GM18520 (cell line): ENCODE measurements around the gene ANTXRL.
"Not testable (repeated sequence)": the region's sequence is repeated elsewhere in the genome, so short reads cannot be mapped to it uniquely, and the experiment has no call there.

Experiments used
- ATAC-seq: cut with Tn5 transposase; IDR thresholded peaks from one replicate; pipeline ENCODE4 v1.9.1; 2021; ENCODE audit not compliant: unreplicated experiment

The ANTXRL gene

DNA sequence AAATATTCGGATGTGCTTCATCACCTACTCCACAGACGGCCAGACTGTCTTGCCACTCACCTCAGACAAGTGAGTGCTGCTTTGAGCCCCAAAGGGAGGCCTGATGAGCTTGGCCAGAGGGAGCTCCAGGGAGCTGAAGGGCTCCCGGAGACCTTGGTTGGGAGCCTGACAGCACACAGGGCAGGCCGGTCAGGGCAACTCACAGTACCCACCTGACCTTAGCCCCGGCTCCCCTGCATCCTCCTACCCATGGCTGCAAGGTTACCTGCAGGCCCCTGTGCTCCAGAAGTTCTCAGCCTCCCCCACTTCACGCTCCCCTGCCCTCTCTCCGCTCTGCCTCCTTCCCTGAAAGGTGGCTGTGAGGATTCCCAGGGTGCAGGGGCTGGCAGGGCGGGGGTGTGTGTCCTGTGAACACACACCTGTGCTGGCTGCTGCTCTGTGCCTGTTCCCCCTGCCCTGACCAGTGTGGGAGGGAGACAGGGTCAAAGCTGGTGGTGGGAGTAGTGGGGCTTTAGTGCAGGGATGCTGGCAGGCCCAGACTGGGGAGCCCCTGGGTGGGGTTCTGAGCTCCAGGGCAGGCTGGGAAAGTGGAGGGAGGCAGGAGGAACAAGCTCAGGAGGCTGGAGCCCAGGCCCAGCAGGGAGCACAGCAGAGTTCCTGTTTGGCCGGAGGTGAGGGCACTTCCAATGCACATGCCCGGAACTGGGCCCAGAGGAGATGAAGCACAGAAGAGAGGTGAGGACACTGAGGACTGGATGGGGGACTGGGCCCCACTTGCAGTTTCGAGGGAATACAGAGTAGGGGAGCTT lies 7.2 kb downstream of the ANTXRL start:
- ATAC-seq = no peak

DNA sequence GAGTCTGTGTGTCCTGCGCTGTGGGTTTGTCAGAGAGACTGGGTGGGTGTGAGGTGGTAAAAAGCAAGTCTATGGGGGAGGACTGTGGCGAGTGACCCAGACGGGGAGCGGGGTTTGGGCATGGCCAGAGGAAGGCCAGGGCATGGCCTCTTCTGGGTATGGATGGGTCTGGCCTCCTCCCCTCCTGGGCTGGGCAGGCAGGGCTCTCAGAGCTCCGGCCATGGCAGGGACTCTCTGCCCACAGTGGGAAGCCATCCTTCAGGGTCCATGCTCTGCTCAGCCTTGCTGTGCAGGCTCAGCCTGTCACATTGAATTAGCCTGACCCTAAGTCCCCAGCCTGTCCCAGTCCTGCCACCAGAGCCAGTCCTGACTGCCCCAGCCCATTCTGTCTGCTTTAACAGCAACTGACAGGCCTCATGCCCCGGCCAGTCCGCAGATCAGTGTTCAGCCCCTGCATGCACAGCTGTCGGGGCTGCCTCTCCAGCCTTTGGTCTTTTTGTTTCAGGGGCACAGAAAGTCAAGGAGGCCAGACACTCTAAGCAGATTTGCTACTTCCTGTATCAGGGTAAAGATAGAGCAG lies 7.9 kb downstream of the ANTXRL start:
- ATAC-seq = no peak

DNA sequence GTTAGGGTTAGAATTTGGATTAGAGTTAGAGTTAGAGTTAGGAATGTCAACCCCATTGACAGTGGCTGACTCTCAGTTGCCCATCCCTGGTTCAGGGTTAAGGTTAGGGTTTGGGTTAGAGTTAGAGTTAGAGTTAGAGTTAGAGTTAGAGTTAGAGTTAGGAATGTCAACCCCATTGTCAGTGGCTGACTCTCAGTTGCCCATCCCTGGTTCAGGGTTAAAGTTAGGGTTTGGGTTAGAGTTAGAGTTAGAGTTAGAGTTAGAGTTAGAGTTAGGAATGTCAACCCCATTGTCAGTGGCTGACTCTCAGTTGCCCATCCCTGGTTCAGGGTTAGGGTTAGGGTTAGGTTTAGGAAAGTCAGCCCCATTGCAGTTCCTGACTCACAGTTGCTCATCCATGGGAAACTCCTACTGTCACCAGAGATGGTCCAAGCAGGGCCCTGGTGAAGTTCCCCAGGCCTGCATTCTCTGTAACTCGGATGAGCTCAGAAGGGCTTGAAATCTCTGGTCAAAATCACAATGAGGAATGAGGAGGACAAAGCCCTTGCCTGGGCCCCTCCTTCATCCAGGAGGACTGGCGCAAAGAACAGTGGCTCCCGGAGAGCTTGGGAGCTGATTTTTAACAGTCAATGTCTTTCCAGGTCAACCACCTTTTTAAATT lies 8.7 kb downstream of the ANTXRL start:
- ATAC-seq = not testable (repeated sequence)

DNA sequence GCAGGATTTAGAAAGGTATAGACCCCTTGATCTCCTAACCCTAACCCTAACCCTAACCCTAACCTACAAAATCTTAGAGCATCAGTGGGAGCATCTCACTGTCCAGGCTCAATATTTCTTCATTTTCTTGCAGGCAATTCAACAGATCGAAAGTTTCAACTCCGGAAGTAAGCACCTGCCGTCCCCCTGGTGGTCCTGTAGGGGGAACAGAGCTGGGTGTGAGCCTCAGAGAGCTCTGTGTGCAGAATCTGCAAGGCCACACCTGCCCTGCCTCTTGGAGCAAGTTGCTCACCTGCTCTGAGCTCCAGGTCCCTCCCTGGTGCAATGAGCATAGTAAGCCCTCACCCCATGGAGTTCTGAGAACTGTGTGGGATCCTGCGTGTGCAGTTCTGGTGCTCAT lies 9.3 kb downstream of the ANTXRL start:
- ATAC-seq = not testable (repeated sequence)

DNA sequence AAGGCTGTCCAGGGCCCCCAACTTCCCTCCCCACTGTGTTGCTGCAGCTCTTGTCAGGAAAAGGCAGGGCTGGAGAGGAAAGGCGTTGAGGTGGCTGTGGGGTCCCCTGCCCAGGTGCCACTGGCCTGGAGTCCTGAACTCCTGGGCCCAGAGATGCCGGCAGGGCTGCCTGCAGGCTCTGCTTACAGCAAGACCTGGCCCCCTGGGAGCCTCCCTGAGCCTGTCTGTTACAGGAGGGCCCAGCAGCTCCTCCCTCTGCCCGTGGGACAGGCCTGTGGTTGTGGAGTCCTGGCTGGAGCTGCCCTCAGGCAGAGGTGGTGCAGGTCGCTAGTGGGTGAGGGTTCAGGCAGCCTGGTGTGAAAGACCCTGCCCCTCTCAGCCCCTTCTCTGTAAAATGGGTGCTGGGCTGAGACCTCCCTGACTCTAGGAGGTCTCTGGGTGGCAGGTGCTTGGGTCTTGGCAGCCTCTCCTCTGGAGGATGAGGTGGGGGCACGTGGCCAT lies 9.9 kb downstream of the ANTXRL start:
- no peak for ATAC-seq

DNA sequence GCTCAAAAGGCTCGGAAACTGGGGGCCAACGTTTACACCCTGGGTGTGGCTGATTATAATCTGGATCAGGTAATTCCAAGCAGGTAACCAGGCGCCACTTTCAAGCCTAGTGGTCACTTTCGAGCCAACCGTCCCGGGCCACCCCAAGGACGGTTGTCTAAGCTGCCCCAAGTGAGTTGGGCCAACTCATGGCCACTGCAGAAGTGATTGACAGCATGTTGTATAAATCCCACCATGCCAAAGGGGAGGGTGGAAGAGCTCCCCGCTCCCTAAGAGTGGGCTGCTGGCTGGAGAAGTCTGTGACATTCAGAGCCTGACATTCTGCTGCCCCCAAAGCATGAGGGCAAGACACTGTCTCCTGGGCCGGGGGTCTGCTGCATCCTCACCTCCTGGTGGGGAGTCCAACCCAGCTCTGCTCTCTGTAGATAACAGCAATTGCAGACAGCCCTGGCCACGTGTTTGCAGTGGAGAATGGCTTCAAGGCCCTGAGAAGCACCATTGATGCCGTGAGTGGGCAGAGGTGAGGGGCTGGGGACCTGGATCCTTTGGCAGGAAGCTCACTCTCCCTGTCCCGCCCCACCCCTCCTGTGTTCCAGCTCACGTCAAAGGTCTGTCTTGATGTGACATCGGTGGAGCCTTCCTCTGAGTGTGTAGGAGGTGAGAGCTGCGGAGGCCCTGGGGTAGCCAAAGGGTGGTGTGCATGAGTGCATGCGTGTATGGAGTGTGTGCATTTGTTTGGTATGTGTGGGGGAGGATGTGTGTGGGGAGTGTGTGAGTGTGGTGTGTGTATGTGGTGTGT lies 10.8 kb downstream of the ANTXRL start:
- no peak for ATAC-seq

DNA sequence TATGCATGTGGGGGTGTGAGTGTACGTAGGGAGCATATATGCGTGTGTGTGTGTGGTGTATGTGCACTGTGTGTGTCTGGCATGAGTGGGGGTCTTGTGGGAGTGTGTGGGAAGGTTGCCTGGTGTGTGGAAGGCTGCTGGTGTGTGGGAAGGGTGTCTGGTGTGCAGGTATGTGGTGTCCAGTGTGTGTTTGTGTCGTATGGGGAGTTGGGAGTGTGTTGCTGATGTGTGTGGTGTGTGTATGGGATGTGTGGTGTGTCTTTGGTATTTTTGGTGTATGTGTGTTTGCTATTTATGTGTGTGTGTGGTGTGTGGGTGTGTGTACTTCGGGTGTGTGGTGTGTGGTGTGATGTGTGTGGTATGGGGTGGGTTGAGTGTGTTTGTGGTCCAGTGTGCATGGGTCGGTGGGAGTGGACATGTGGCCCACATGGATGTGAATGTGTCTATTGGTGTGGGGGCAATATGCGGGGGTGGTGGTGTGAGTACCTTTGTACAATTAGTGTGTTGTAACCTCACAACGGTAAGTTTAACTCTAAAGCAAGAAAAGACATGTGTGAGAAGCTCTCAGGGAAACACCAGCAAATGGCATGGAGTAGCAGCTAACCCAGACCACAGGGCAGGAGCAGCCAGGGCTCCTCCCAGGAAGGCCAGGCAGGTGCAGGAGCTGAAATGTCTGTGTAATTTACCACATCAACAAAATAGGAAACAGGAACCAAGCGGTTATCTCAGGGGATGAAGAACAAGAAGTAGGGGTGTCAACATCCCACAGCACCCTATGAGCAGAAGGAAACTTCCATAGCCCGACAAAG lies 11.9 kb downstream of the ANTXRL start:
- no peak for ATAC-seq

DNA sequence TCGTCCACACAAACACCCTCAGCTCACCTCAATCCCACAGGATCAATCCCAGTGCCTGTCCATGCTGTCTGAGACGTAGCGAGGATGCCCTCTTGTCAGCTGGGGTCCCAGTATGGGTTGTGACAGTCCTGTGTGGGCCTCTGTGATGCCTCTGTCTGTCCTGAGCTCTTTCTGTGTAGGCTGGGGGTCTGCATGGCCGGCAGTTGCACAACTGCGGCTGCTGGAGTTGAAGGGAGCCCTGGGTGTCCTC lies 12.4 kb downstream of the ANTXRL start:
- no peak for ATAC-seq

DNA sequence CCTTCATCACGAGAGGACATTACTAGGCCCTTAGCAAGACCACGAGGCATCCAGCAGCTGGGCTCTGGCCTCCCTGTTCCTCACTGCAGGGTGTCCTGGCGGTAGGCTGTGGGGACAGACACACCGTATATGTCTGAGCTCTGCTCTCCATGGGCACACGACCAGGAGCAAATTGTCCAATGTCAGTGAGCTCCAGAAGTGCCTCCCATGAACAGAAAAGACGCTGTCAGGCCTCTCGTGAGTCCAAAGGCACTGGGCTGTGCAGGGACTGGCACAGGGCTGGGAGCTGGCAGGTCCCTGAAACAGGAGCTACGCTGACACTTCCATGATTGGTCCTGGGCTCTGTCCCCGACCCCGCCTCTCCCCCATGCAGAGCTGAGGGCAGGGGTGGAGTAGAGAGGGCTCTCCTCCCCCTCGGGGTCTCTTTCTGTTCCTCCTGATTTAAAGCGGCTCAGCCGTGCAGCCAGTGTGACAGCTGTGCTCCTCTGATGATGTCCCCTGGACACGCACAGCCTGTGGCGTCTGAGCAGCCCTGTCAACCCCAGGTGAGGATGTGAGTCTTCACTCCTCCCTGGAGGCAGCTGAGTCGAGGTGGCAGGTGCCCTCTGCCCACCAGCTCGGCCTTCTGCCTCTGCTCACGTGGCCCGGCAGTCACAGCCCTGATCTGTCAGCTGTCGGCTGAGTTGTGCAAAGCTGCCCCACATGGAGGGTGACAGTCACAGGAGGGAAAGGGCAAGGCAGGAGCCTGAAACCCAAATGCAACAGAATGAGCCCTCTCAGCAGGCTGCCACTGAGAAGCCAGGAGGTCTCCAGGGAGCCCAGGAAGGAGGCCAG lies 13.0 kb downstream of the ANTXRL start:
- no peak for ATAC-seq

DNA sequence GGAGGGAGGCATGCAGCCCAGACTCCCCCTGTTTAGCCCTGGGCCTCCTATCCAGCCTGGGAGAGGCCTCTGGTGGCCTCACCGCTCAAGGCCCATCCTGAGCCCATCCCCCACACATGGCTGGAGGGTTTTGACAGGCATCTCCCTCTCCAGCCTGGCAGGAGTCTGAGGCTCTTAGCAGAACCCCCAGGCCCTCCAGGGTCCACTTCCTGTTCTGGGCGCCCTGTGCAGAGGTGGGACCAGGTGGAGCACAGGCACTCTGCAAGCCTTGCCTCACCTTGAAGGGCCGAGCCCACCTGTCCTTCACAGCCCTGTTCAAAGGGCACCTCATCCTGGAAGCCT lies 13.5 kb downstream of the ANTXRL start:
- not testable (repeated sequence) for ATAC-seq

DNA sequence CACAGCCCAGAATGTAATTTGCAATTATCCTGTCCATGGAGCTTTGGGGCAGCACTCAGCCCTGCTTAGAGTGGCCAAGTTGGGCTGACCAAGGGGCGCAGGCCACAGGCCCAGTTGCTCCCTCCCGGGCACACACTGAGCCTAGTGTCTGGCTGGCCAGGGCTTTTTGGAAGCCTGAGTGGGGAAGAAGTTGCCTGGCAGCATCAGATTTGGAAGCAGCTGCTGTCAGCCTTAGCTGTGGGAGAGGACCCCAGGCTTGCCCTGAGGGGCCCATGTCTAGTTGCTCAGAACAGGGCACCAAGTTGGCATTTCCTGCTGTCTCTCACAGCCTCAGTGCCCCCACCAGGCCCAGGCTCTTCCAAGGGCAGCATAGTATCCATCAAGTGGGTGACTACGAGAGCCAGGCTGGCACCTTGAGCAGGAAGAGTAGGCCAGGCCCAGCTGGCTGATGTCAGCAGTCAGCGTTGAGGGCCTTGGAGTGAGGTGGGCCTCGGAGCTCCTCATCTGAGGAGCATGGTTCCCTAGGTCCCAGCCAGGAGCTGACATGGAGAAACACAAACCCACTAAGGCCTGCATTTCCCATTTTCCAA lies 14.4 kb downstream of the ANTXRL start:
- ATAC-seq = no peak

DNA sequence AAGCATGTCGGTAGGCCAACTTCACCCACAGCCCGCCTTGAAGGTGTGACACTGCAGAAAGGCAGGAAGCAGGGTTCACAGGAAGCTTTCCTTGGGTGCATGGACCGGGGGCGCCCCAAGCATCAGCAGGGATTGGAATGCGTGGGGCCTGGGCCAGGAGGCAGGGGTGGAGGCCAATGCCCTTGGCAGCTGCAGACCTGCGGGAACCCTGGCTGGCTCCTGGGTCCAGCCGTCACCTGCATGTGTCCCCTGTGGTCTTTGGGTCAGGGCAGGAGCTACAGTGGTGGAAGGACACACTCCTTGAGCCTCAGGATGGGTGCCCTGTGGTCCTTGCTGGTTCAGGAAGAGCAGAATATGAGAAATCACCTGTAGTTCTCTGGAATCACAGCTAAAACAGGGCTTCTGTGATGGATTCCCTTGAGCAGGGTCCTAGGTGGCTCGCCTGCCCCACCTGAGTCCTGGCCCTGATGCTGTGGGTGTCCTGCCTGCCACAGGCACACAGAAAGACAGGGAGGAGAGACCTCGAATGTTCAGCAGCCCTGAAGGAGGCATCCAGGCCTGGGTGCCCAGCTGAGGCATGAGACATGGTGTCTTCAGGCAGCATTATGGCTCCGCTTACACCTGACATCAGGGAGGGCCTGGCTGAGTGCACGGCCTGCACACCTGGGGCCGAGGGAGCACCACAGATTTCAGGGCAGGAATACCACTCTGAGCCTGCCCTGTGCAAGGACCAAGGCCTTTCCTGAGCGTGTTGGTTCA lies 15.1 kb downstream of the ANTXRL start:
- ATAC-seq = no peak

DNA sequence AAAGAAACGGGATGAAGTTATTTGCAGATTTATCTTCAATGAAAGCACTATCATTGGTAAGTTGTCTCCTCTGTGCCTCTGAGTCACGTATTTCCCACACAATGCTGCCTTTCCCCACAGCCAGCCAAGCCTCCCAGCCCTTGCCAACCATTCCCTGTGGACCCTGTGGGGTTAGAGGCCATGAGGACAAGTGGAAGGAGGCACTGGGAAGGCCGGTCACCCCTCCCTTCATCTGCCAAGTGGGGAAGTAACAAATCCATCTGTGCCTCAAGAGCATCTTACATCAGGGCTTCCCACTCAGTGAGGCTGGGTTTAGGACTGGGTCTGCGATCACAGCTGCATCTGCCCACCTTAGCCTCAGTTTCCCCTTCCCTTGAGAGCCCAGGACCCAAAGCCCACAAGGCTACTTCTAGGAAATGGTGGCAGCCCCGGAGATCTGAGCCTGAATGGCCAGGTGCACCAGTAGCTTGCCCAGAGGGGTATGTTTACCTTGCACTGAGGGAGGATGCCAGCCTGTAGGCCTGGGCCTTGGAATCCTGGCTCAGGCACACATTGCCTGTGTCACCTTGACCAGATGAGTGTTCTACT lies 16.1 kb downstream of the ANTXRL start:
- ATAC-seq = not testable (repeated sequence)

DNA sequence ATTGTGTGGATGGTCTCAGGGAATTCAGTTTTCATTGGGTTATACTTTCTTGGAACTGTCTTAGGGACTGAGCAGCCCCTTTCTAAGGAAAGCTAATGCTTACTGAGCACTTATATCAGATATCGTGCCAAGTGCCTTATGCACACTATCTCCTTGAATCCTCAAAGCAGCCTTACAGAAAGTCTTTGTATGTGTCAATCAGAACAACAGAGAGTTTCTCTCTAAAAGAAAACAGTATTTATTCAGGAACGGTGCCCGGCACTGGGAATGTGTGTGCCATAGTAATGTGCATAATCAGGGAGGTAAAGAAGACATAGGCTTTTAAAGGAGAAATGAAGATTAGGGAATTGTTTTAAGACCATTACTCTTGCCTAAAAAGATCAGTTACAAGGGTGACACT lies 17.3 kb downstream of the ANTXRL start:
- ATAC-seq = no peak

DNA sequence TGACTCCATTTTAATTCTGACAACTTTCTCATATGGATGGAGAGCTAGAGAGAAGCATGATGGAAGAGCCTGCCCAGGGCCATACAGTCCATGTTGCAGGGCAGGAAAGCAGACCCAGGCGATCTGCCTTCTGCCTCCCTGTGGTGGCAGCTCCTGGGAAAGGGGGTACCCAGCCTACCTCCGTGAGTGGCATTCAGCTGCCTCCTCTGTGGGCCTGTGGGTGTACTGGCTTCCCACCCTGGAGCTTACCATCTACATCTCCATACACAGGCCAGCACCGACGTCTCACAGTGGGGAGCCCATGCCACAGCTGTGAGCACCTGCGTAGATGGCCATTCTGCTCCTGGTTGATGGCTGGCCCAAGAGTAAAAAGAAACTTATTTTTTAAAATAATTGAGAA lies 17.9 kb downstream of the ANTXRL start:
- not testable (repeated sequence) for ATAC-seq

DNA sequence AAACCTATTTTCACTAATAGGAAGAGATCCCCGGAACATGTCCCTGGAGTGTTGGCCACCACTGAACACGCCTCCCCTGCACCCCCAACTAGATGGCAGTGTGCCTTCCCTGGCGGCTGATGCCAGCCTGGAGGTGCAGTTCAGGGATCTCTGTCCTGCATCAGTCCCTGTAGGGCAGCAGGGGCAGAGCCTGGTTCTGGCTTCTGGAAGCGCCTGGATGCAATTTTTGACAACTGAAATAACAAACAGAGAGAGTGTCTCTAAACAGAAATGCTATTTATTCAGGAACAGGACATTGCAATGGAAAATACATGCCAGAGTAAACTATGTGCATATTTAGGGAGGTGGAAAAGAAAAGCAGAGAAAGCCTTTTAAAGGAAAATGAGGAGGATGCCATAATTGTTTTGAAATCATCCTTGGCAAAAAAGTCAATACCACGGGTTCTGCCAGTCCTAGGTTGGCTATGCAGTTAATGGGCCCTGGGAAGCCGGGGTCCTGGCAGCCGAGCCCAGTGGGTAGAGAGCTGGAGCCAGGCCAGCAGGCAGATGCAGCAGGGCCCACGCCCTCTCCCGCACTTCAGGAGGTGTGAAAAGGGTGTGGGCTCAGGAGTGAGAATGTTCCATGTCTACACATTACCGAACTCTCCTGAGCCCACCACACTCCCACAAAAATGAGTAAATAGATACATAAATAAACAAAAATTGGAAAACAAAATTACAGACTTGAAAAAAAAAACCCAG lies 18.5 kb downstream of the ANTXRL start:
- no peak for ATAC-seq

DNA sequence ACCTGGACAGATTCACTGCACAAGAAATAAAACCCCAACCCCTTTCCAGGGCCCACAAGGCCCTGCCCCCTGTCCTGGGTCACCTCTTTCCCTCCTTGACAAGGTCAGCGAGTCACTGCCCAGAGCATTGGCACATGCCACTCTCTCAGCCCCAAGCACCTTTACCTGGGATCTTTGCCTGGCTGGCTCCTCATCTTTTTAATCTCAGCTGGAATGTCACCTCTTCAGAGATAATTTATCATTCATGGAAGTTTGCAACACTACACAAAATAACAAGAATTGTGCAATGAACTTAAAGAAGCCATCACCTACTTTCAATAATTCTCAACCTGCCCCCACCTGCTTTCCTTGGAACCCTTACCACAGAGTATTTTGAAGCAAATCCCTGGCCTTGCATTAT lies 19.2 kb downstream of the ANTXRL start:
- no peak for ATAC-seq
